Measurements from ENCODE around the gene PDE3A.

PDE3A gene

DNA sequence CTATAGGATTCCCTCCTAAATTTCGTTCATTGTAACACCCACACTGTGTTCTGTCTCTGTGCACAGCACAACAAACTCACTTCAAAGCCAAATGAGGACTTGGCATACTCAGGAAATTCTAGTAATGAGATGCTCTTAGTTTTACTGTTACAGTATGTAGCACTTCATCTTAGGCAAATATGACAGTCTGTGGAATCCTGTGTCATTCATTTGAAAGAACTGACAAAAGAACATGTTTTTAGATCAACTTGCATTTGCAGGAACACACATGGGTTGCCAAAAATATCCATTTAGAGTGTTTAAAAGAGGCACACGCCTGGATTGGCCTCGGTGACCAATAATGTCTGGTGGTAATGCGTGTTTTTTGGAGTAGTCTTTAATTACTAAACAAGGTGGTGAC lies 56.5 kb downstream of the PDE3A start:
- DNase-seq (ENCODE audit: low read depth), result no peak

DNA sequence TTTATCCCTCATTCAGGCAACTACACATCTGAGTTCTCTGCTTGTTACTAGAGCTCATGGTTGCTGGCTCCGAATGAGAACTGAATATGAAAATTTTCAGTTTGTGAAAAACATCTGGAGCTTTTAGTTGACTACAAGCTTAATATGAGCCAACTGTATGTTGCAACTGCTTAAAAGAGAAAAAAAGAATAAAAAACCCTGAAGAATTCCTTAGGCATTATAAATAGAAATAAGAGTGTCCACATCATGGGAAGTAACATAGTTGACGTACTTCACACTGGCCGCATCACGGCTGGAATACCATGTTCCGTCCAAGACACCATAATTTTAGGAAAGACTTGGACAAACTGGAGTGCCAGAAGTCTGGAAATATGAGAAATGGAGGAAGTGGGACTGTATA lies 57.9 kb downstream of the PDE3A start:
- DNase-seq (ENCODE audit: low read depth), result peak; percentile 22

GRCh38 chr12:20426957-20427356 lies 58.6 kb downstream of the PDE3A start:
- DNase-seq (ENCODE audit: low read depth), result no peak

DNA sequence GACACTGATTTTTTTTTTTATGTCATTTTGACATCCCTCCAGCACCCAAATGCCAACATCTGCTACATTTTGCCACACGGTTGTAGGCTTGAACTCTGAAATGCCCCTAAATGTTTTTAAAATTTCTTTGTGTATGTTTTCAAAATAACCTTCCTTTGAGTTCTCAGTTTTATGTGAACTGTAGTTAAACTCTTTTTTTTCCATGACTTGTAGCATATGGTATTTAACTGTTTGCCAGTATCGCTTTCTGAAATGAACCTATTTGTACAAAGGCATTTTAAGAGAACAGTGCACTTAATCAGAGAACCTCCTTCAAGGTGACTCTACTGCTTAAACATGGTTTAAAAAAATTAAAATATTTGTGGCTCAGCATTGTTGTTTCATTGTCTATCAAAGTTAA lies 61.5 kb downstream of the PDE3A start:
- no peak for DNase-seq (ENCODE audit: low read depth)

DNA sequence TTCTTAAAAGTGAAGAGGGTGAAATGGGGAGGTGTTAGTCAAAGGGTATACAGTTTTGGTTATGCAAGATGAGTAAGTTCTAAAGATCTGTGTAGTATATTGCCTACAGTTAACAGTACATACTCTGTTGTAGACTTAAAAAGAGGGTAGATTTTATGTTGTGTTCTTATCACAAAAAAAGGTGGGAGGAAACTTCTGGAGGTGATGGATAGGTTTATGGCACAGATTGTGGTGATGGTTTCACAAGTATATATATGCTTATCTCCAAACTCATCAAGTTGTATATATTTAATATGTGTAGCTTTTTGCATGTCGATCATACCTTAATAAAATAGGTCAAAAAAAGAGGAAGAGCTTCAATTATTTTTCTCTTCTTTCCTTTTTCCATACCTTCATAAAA lies 64.0 kb downstream of the PDE3A start:
- no peak for DNase-seq (ENCODE audit: low read depth)

DNA sequence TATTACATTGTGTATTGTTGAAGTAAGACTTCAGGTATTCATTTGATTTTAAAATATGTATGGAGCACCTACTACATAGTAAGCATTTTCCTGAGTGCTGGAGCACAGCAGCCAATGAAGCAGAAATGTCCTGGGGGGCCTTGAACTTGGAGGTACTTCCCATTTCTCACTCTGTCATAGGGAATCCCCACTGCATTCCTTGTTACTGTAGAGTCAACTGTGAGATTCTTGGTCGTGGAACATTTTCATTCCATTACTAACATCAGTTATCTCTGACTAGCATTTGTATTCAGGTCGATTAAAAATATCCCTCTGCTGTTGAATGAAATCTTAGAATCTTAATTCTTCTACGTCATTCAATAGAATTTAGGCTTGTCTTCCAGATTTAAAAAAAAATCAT lies 66.7 kb downstream of the PDE3A start:
- no peak for DNase-seq (ENCODE audit: low read depth)

DNA sequence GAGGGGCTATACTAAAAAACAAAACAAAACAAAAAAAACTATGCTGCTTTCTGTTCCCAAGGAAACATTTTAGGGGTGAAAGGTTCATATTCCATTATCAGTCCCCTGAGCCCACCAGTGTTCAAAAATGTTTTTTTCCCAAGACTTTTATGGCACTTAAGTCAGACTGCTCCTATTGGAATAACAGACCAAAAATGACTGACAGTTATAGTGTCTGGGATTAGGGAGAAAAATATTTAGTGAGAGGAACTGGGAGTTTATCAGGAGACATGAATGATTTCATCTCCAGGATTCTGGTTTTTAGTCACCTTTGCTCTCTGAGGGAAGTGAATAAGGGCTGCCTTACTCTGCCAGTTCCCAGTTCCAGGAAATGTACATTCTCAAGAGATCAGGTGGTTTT lies 68.0 kb downstream of the PDE3A start:
- DNase-seq (ENCODE audit: low read depth), result peak; percentile 18

GRCh38 chr12:20438299-20438779 lies 70.0 kb downstream of the PDE3A start:
- DNase-seq (ENCODE audit: low read depth), result peak; percentile 34

- no peak for DNase-seq (ENCODE audit: low read depth)
Observed at GRCh38 chr12:20439626-20440025, 71.3 kb downstream of the PDE3A start.

DNA sequence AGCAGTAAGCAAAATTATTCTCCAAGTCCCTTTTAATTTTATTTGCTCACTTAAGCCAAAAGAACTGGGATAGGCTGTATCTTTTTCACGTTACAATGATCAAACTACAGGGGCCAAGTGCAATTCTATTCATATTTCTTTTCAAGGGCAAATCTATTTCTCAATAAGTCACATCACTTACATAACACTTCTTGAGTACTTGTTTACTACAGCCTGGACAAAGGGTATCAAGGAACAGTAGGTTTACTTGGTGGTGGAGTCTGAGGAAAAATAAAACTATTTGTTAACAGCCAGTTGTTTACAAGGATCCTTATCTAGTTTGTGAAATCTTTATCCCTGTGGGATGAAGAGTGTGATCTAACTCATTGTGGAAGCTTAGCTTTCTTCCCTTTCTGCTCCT lies 72.1 kb downstream of the PDE3A start:
- DNase-seq (ENCODE audit: low read depth), result no peak

- DNase-seq (ENCODE audit: low read depth), result no peak
Observed at GRCh38 chr12:20442322-20442721, 74.0 kb downstream of the PDE3A start.

- DNase-seq (ENCODE audit: low read depth), result no peak
Observed at GRCh38 chr12:20443255-20443654, 74.9 kb downstream of the PDE3A start.

GRCh38 chr12:20443792-20444191 lies 75.5 kb downstream of the PDE3A start:
- no peak for DNase-seq (ENCODE audit: low read depth)

GRCh38 chr12:20444595-20445170 lies 76.3 kb downstream of the PDE3A start:
- DNase-seq (ENCODE audit: low read depth), result no peak

- DNase-seq (ENCODE audit: low read depth), result no peak
Observed at GRCh38 chr12:20445687-20446086, 77.3 kb downstream of the PDE3A start.

DNA sequence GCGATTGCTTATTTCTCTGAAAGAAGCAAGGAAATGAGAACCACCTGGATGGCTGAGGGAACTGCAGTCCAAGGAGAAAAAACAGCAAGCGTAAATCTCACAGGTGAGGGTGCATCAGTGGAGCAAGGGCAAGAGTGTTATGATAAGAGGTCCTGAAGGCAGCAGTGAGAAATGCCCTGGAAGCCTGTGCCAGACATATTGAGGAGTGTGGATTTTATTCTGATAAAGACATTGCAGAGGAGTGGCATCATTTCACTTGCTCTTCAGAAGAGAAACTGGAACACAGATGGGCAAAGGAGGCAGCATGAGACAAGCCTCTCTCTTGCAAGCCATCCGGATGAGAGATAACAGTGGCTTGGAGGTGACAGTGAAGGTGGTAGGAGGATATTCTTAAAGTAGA lies 78.5 kb downstream of the PDE3A start:
- DNase-seq (ENCODE audit: low read depth), result no peak

- DNase-seq (ENCODE audit: low read depth), result no peak
Observed at GRCh38 chr12:20448781-20449180, 80.4 kb downstream of the PDE3A start.

DNA sequence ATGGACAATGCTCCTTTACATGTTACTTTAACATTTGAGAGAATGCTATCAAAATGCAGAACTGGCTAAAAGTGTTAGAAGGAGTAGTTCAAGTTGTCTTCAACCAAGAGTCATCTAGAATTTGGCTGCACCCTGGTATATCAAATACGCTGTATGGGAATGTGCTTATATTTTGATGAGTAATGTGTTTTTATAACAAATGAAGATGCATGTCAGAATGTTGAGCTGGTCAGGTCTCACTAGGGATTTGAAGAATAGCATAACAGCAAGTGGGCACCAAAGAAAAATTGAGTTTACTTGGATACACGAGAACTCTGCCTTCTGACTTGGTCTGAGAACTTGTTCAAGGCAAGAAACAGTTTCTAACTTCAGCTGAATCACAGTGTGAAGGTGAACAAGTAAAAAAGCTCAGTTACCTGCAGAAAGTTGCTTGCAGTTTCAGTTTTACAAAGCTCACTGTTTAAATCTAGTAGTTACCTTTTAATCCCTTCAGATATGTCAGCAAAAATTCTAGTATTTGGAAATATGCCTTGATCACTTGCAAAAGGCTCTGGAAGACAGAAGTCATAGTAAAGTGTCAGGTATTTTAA lies 82.3 kb downstream of the PDE3A start:
- no peak for DNase-seq (ENCODE audit: low read depth)

GRCh38 chr12:20451761-20452160 lies 83.4 kb downstream of the PDE3A start:
- no peak for DNase-seq (ENCODE audit: low read depth)

DNA sequence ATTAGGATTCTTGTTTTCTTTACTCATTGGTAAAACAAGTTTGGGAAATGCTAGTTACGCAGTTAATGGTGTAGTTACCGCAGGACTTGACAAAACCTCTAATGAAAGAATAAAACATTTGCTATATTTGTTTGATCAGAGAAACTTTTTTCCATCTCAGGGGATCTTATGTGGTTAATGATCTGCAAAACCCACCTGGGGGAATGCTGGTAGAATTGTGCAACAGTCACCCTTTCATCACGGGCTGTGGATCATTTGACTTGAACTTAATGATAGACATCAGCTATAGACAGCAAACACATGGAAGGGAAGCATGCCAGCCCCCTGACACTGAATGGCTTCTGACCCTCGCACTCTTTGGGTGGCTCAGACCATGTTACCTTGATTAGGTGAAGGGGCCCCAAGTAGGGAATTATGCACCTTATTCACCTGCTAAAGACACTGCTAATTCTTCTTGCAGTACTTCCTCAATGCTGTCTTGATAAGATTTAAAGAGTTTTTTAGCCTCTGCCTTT lies 84.2 kb downstream of the PDE3A start:
- DNase-seq (ENCODE audit: low read depth), result no peak

DNA sequence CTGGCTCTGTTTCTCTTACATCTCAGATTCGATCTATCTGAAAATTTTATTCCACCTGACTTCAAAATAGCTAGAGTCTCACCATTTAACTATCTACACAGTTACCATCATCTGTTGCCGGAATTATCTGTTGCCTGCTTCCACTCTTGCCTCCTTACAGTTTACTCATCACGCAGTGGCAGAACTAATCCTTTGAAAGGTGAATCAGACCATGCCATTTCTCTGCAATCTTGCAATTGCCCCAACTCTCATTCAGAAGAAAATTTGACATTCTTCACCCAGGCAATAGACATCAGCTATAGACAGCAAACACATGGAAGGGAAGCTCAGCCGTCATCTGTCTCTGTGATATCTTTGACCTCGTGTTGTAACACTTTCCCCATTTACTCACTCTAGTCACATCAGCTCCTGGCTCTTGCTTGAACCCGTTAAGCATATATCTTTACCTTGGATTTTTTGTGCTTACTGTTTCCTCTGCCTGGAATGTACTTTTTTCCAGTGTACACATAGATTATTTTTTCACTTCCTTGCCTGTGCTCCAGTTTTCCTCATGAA lies 85.5 kb downstream of the PDE3A start:
- no peak for DNase-seq (ENCODE audit: low read depth)

GRCh38 chr12:20455001-20455706 lies 86.8 kb downstream of the PDE3A start:
- DNase-seq (ENCODE audit: low read depth), result no peak

- DNase-seq (ENCODE audit: low read depth), result no peak
Observed at GRCh38 chr12:20457582-20457981, 89.2 kb downstream of the PDE3A start.
